SU-DHL-6 (cell line): Measurements from ENCODE around the gene IL22RA2.

Experiments used
- H2AFZ ChIP-seq: fragments of 200-600 bp; sonication (generic); 2 replicates; pipeline ENCODE4 v1.6.1; 2014; ENCODE audit warnings: low read depth, mild to moderate bottlenecking, moderate library complexity, mixed read lengths, antibody characterized with exemption, low read length; ENCODE audit not compliant: severe bottlenecking
- H3F3A ChIP-seq: fragments of 200-600 bp; shearing (Covaris generic); 2 replicates; pipeline ENCODE4 v1.6.0; 2016; ENCODE audit warnings: antibody characterized with exemption, mild to moderate bottlenecking; ENCODE audit not compliant: insufficient read depth
- H3K27ac ChIP-seq: fragments of 200-600 bp; sonication (generic); 2 replicates; pipeline ENCODE4 v1.5.1; 2016; ENCODE audit warnings: low read depth, mild to moderate bottlenecking, low read length, moderate library complexity, mixed read lengths
- H3K27me3 ChIP-seq: fragments of 200-600 bp; sonication (generic), shearing (Covaris generic); 2 replicates; pipeline ENCODE4 v1.6.0; 2014; ENCODE audit warnings: mild to moderate bottlenecking, low read length
- H3K36me3 ChIP-seq: fragments of 200-600 bp; sonication (generic); 2 replicates; pipeline ENCODE4 v1.6.1; 2014; ENCODE audit warnings: mild to moderate bottlenecking, low read length, mixed read lengths
- H3K4me2 ChIP-seq: fragments of 300-600, 200-600 bp; shearing (Covaris generic), sonication (generic); 2 replicates; pipeline ENCODE4 v1.6.0; 2014; ENCODE audit warnings: low read length, low read depth, mild to moderate bottlenecking; ENCODE audit not compliant: poor library complexity, severe bottlenecking
- H3K4me3 ChIP-seq: fragments of 200-600 bp; sonication (generic); 2 replicates; pipeline ENCODE4 v1.5.1; 2014; ENCODE audit warnings: antibody characterized with exemption, low read length, mild to moderate bottlenecking, mixed read lengths; ENCODE audit not compliant: insufficient read depth, poor library complexity, severe bottlenecking
- H3K79me2 ChIP-seq: fragments of 200-600 bp; sonication (generic); 2 replicates; pipeline ENCODE4 v1.6.1; 2014; ENCODE audit warnings: mild to moderate bottlenecking, low read length, moderate library complexity; ENCODE audit not compliant: insufficient read depth
- H3K9ac ChIP-seq: fragments of 200-600 bp; sonication (generic); 2 replicates; pipeline ENCODE4 v1.7.0; 2014; ENCODE audit warnings: mild to moderate bottlenecking, low read length
- H3K9me2 ChIP-seq: fragments of 200-600 bp; sonication (generic); replicated peaks from 2 replicates; pipeline ENCODE4 v1.6.1; 2014; ENCODE audit warnings: low read length; ENCODE audit not compliant: insufficient read depth
- H3K9me3 ChIP-seq: fragments of 200-600 bp; sonication (generic); 2 replicates; pipeline ENCODE4 v1.6.1; 2014; ENCODE audit warnings: low read length, mixed read lengths; ENCODE audit not compliant: insufficient read depth
- H4K20me1 ChIP-seq: fragments of 200-600 bp; sonication (generic); 2 replicates; pipeline ENCODE4 v1.6.1; 2014; ENCODE audit warnings: low read depth, mild to moderate bottlenecking, antibody characterized with exemption, low read length, moderate library complexity, mixed read lengths
- CTCF ChIP-seq: fragments of 200-600 bp; sonication (generic); IDR thresholded peaks from one replicate; pipeline ENCODE4 v1.5.1; 2017; ENCODE audit warnings: antibody characterized with exemption, mild to moderate bottlenecking, low read length, moderate library complexity; ENCODE audit not compliant: insufficient read depth, poor library complexity, severe bottlenecking
- EZH2phosphoT487 ChIP-seq: fragments of 200-600 bp; sonication (generic), shearing (Covaris generic); conservative IDR thresholded peaks from 2 replicates; pipeline ENCODE4 v1.6.1; 2018; ENCODE audit warnings: mild to moderate bottlenecking, antibody characterized with exemption, low read length, moderate library complexity, mixed read lengths

Gene IL22RA2

GRCh38 chr6:137097057-137097456 is 76.4 kb downstream of the IL22RA2 start:
- H3K9me3 ChIP-seq: no peaks in the 10 kb centered on the region
- H3K36me3 ChIP-seq: no peaks in the 10 kb centered on the region
- H3K4me3 ChIP-seq: no peak overlapping the region
- no peaks in the 10 kb centered on the region for H4K20me1 ChIP-seq
- H3K27me3 ChIP-seq: no peaks in the 10 kb centered on the region
- H3K9ac ChIP-seq: no peak overlapping the region
- H3K4me2 ChIP-seq: no peak overlapping the region
- H3F3A ChIP-seq: no peaks in the 10 kb centered on the region
- no peaks in the 10 kb centered on the region for H3K79me2 ChIP-seq
- no peaks in the 10 kb centered on the region for H3K9me2 ChIP-seq
- no peak overlapping the region for H2AFZ ChIP-seq
- no peak overlapping the region for H3K27ac ChIP-seq
- TF ChIP-seq EZH2phosphoT487 (no peak), CTCF (no peak)

DNA sequence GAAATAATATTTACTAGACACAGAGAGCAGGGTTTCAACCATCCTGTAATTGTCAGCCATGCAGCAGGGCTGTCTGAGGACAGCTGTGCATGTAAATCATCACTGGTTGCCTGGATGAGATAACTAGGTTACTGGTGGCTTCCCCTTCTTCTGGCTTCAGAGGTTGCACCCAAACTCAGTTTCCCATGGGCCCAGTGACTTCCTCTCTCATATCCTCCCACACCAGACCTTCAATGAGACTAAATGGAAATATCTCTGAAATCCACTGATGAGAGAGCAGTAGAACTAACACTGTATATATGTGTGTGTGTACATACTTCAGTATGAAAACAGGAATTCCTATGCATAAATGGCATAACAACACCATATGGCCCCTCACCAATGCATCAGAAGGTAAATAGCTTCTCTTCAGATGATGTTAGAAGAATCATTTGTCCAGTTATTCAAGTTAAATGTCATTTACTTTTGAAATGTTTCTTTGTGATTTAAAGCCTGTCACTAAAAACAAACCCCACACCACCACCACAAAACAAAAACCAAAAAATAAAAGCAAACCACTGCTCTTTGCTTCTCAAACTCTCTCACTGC is 77.7 kb downstream of the IL22RA2 start:
- Histone ChIP-seq H3K79me2 (no peaks in the 10 kb centered on the region), H2AFZ (no peak overlapping the region), H3F3A (no peaks in the 10 kb centered on the region), H4K20me1 (no peaks in the 10 kb centered on the region), H3K4me3 (no peak overlapping the region), H3K9ac (no peak overlapping the region), H3K9me3 (no peaks in the 10 kb centered on the region), H3K27me3 (no peaks in the 10 kb centered on the region), H3K4me2 (no peak overlapping the region), H3K9me2 (no peaks in the 10 kb centered on the region), H3K36me3 (no peaks in the 10 kb centered on the region), H3K27ac (no peak overlapping the region)
- TF ChIP-seq CTCF (no peak), EZH2phosphoT487 (no peak)

GRCh38 chr6:137095093-137095492 is 78.4 kb downstream of the IL22RA2 start:
- H3K79me2 ChIP-seq: no peaks in the 10 kb centered on the region
- no peaks in the 10 kb centered on the region for H4K20me1 ChIP-seq
- H3K4me3 ChIP-seq: no peak overlapping the region
- H3K9ac ChIP-seq: no peak overlapping the region
- no peaks in the 10 kb centered on the region for H3K9me2 ChIP-seq
- H3K4me2 ChIP-seq: no peak overlapping the region
- H3F3A ChIP-seq: no peaks in the 10 kb centered on the region
- no peaks in the 10 kb centered on the region for H3K9me3 ChIP-seq
- no peaks in the 10 kb centered on the region for H3K36me3 ChIP-seq
- no peak overlapping the region for H3K27ac ChIP-seq
- H3K27me3 ChIP-seq: no peaks in the 10 kb centered on the region
- TF ChIP-seq CTCF (no peak), EZH2phosphoT487 (no peak)
- H2AFZ ChIP-seq: no peak overlapping the region
